Karpas-422 (cell line): ENCODE measurements around the gene ALG2. TPM values are rescaled to one million over a fixed set of nuclear protein-coding genes. Genes with fewer than 3 reads are reported as not detected.

Source experiments
- DNase-seq: peaks from one replicate; pipeline ENCODE4 v3.0.0-alpha.2; 2015
- H2AFZ ChIP-seq: fragments of 200-600 bp; sonication (generic); 2 replicates; pipeline ENCODE4 v1.6.1; 2014; ENCODE audit warnings: antibody characterized with exemption, low read length, mixed read lengths
- H3K27ac ChIP-seq: fragments of 200-600 bp; sonication (generic); 2 replicates; pipeline ENCODE4 v1.5.1; 2014; ENCODE audit warnings: mild to moderate bottlenecking, low read length, moderate library complexity
- H3K27me3 ChIP-seq: fragments of 200-600 bp; sonication (generic); 2 replicates; pipeline ENCODE4 v1.6.1; 2014; ENCODE audit warnings: low read length, mixed read lengths
- H3K36me3 ChIP-seq: fragments of 200-600 bp; sonication (generic); 2 replicates; pipeline ENCODE4 v1.6.1; 2014; ENCODE audit warnings: low read length, mixed read lengths; ENCODE audit not compliant: insufficient read depth
- H3K4me1 ChIP-seq: fragments of 200-600 bp; sonication (generic); 2 replicates; pipeline ENCODE4 v1.6.1; 2014; ENCODE audit warnings: mild to moderate bottlenecking, low read length, mixed read lengths
- H3K4me2 ChIP-seq: fragments of 200-600 bp; sonication (generic); 2 replicates; pipeline ENCODE4 v1.6.1; 2014; ENCODE audit warnings: low read length, low read depth, mild to moderate bottlenecking; ENCODE audit not compliant: poor library complexity, severe bottlenecking
- H3K4me3 ChIP-seq: fragments of 200-600 bp; sonication (generic); 2 replicates; pipeline ENCODE4 v1.5.1; 2014; ENCODE audit warnings: mild to moderate bottlenecking, antibody characterized with exemption, low read length, mixed read lengths
- H3K79me2 ChIP-seq: fragments of 200-600 bp; sonication (generic); 2 replicates; pipeline ENCODE4 v1.6.1; 2014; ENCODE audit warnings: mild to moderate bottlenecking, low read length, mixed read lengths
- H3K9ac ChIP-seq: fragments of 200-600 bp; sonication (generic); 2 replicates; pipeline ENCODE4 v1.6.0; 2014; ENCODE audit warnings: low read length
- H3K9me2 ChIP-seq: fragments of 200-600 bp; sonication (generic), shearing (Covaris generic); replicated peaks from 2 replicates; pipeline ENCODE4 v1.6.0; 2014; ENCODE audit warnings: mild to moderate bottlenecking, low read length, moderate library complexity; ENCODE audit not compliant: insufficient read depth
- H3K9me3 ChIP-seq: fragments of 300-700, 200-600 bp; sonication (generic); 2 replicates; pipeline ENCODE4 v1.6.1; 2014; ENCODE audit warnings: low read length, mixed read lengths
- H4K20me1 ChIP-seq: fragments of 200-600 bp; sonication (generic); 2 replicates; pipeline ENCODE4 v1.6.1; 2014; ENCODE audit warnings: mild to moderate bottlenecking, antibody characterized with exemption, low read length, low read depth; ENCODE audit not compliant: insufficient read depth
- total RNA-seq: library from RNA; depleted of rRNA; stranded (reverse); fragments of >200 nt; shearing (Covaris generic); gene quantifications from 2 replicates; pipeline ENCODE4 v1.2.3, GENCODE V29; 2014; ENCODE audit warnings: low replicate concordance

Gene ALG2
- total RNA-seq, 1 experiment from 2014 or later = 19.9 TPM

GRCh38 chr9:99234618-99235017 is 12.9 kb upstream of the ALG2 start:
- H2AFZ ChIP-seq = no peak overlapping the region
- peak overlapping the region; percentile 9; the same call in 1 of the 2 replicates for H3K4me3 ChIP-seq
- H3K36me3 ChIP-seq = peaks cover 11% of the 10 kb centered on the region; the same call in 1 of the 2 replicates

GRCh38 chr9:99231711-99232110 is 10.0 kb upstream of the ALG2 start:
- peak; percentile 70 for DNase-seq
- H4K20me1 ChIP-seq = no peaks in the 10 kb centered on the region
- H3K4me1 ChIP-seq = peaks cover 49% of the 10 kb centered on the region
- peaks cover 23% of the 10 kb centered on the region; the same call in 1 of the 2 replicates for H3K36me3 ChIP-seq
- no peaks in the 10 kb centered on the region for H3K9me3 ChIP-seq
- no peak overlapping the region for H2AFZ ChIP-seq
- H3K79me2 ChIP-seq = no peaks in the 10 kb centered on the region; the same call in 1 of the 2 replicates
- H3K27me3 ChIP-seq = no peaks in the 10 kb centered on the region
- no peak overlapping the region for H3K4me2 ChIP-seq
- H3K9ac ChIP-seq = 0 out of 2 replicates have a peak overlapping the region, but pooled peaks have one; percentile 1
- no peaks in the 10 kb centered on the region for H3K9me2 ChIP-seq
- no peak overlapping the region for H3K4me3 ChIP-seq
- peak overlapping the region; percentile 92; the same call in 1 of the 2 replicates for H3K27ac ChIP-seq

More at GRCh38 chr9:99234618-99235017, 12.9 kb upstream of the ALG2 start:
- Histone ChIP-seq H3K4me2 (peak overlapping the region; percentile 53), H3K4me1 (peaks cover 66% of the 10 kb centered on the region), H3K27me3 (no peaks in the 10 kb centered on the region), H3K27ac (peak overlapping the region; percentile 92), H3K9ac (peak overlapping the region; percentile 37), H3K79me2 (no peaks in the 10 kb centered on the region), H3K9me2 (no peaks in the 10 kb centered on the region), H3K9me3 (no peaks in the 10 kb centered on the region), H4K20me1 (no peaks in the 10 kb centered on the region)
- no peak for DNase-seq

GRCh38 chr9:99230206-99230605 is 8.5 kb upstream of the ALG2 start:
- peaks cover 14% of the 10 kb centered on the region for H3K79me2 ChIP-seq
- no peak overlapping the region for H3K9ac ChIP-seq
- no peak for DNase-seq
- no peak overlapping the region for H2AFZ ChIP-seq
- no peaks in the 10 kb centered on the region for H3K27me3 ChIP-seq
- no peaks in the 10 kb centered on the region for H4K20me1 ChIP-seq
- H3K4me2 ChIP-seq = no peak overlapping the region
- H3K9me2 ChIP-seq = no peaks in the 10 kb centered on the region
- no peak overlapping the region for H3K4me3 ChIP-seq
- peaks cover 29% of the 10 kb centered on the region; the same call in 1 of the 2 replicates for H3K36me3 ChIP-seq
- no peak overlapping the region for H3K27ac ChIP-seq
- no peaks in the 10 kb centered on the region for H3K9me3 ChIP-seq
- peaks cover 34% of the 10 kb centered on the region for H3K4me1 ChIP-seq

GRCh38 chr9:99226054-99226453 is 4.3 kb upstream of the ALG2 start:
- H3K36me3 ChIP-seq = peaks cover 36% of the 10 kb centered on the region; the same call in 1 of the 2 replicates
- peaks cover 10% of the 10 kb centered on the region; the same call in 1 of the 2 replicates for H4K20me1 ChIP-seq
- no peak overlapping the region for H3K4me3 ChIP-seq
- H3K4me1 ChIP-seq = peaks cover 21% of the 10 kb centered on the region
- H2AFZ ChIP-seq = no peak overlapping the region
- no peak overlapping the region for H3K27ac ChIP-seq
- H3K9ac ChIP-seq = no peak overlapping the region
- no peak overlapping the region for H3K4me2 ChIP-seq
- H3K79me2 ChIP-seq = peaks cover 52% of the 10 kb centered on the region
- H3K27me3 ChIP-seq = no peaks in the 10 kb centered on the region
- DNase-seq = no peak
- H3K9me3 ChIP-seq = no peaks in the 10 kb centered on the region
- no peaks in the 10 kb centered on the region for H3K9me2 ChIP-seq

GRCh38 chr9:99224445-99224844 is 2.7 kb upstream of the ALG2 start:
- Histone ChIP-seq H3K36me3 (peaks cover 30% of the 10 kb centered on the region; the same call in 1 of the 2 replicates), H3K9me2 (no peaks in the 10 kb centered on the region), H3K4me3 (no peak overlapping the region), H3K9me3 (no peaks in the 10 kb centered on the region), H3K79me2 (peaks cover 68% of the 10 kb centered on the region), H2AFZ (no peak overlapping the region), H3K4me2 (peak overlapping the region; percentile 95), H3K27ac (no peak overlapping the region), H4K20me1 (peaks cover 20% of the 10 kb centered on the region), H3K9ac (0 out of 2 replicates have a peak overlapping the region, but pooled peaks have one; percentile 89), H3K27me3 (no peaks in the 10 kb centered on the region), H3K4me1 (peaks cover 37% of the 10 kb centered on the region)
- DNase-seq = no peak

- H3K27me3 ChIP-seq = no peaks in the 10 kb centered on the region
- peaks cover 84% of the 10 kb centered on the region for H3K79me2 ChIP-seq
- H3K27ac ChIP-seq = peak overlapping the region; percentile 86
- H3K4me1 ChIP-seq = peaks cover 37% of the 10 kb centered on the region
- H3K9me3 ChIP-seq = no peaks in the 10 kb centered on the region
- peak overlapping the region; percentile 89 for H3K9ac ChIP-seq
- H4K20me1 ChIP-seq = peaks cover 34% of the 10 kb centered on the region
- no peak for DNase-seq
- H2AFZ ChIP-seq = peak overlapping the region; percentile 67; the same call in 1 of the 2 replicates
- H3K4me2 ChIP-seq = peak overlapping the region; percentile 95
- H3K9me2 ChIP-seq = no peaks in the 10 kb centered on the region
- H3K36me3 ChIP-seq = peaks cover 32% of the 10 kb centered on the region
- peak overlapping the region; percentile 94 for H3K4me3 ChIP-seq
Measured at GRCh38 chr9:99222416-99223270, 901 bp upstream of the ALG2 start.

- H3K4me3 ChIP-seq = peak overlapping the region; percentile 94
- peaks cover 32% of the 10 kb centered on the region for H3K36me3 ChIP-seq
- H3K4me2 ChIP-seq = peak overlapping the region; percentile 95
- no peaks in the 10 kb centered on the region for H3K9me3 ChIP-seq
- H3K9ac ChIP-seq = peak overlapping the region; percentile 89
- H3K27me3 ChIP-seq = no peaks in the 10 kb centered on the region
- DNase-seq = no peak
- peaks cover 80% of the 10 kb centered on the region for H3K79me2 ChIP-seq
- H4K20me1 ChIP-seq = peaks cover 44% of the 10 kb centered on the region
- H3K4me1 ChIP-seq = peaks cover 37% of the 10 kb centered on the region
- H3K27ac ChIP-seq = peak overlapping the region; percentile 86; the same call in 1 of the 2 replicates
- peak overlapping the region; percentile 67; the same call in 1 of the 2 replicates for H2AFZ ChIP-seq
- no peaks in the 10 kb centered on the region for H3K9me2 ChIP-seq
Measured at GRCh38 chr9:99221266-99221620, 499 bp downstream of the ALG2 start.

GRCh38 chr9:99220011-99220410 is 1.7 kb downstream of the ALG2 start:
- no peak overlapping the region for H3K27ac ChIP-seq
- no peaks in the 10 kb centered on the region for H3K27me3 ChIP-seq
- no peaks in the 10 kb centered on the region for H3K9me2 ChIP-seq
- H4K20me1 ChIP-seq = peaks cover 51% of the 10 kb centered on the region
- no peaks in the 10 kb centered on the region for H3K9me3 ChIP-seq
- H3K36me3 ChIP-seq = peaks cover 28% of the 10 kb centered on the region
- peak overlapping the region; percentile 30; the same call in 1 of the 2 replicates for H3K9ac ChIP-seq
- H3K4me1 ChIP-seq = peaks cover 39% of the 10 kb centered on the region
- H2AFZ ChIP-seq = no peak overlapping the region
- H3K4me2 ChIP-seq = peak overlapping the region; percentile 95
- no peak for DNase-seq
- H3K4me3 ChIP-seq = peak overlapping the region; percentile 26; the same call in 1 of the 2 replicates
- H3K79me2 ChIP-seq = peaks cover 68% of the 10 kb centered on the region
